ENCODE data around the gene RUVBL2. TPM values are rescaled to one million over a fixed set of nuclear protein-coding genes. Genes with fewer than 3 reads are reported as not detected.

The RUVBL2 gene
- 100 to 1,000 TPM; 175 to 176 TPM for total RNA-seq

GRCh38 chr19:48993175-48994034 is at the start of gene RUVBL2, which contains the start of gene GYS1:
Gene RUVBL2, plus strand, starts transcription at chr19:48993887. Its CDS starts 25 bp downstream, at chr19:48993912.
Gene GYS1, minus strand, starts transcription at chr19:48993309. Its CDS starts 197 bp downstream, at chr19:48993112.
- peak; percentile 95 for ATAC-seq
- POLR2A ChIA-PET = interaction anchor here (0.6 to 3.5 kb wide), 17 partner anchors 9 to 670 kb away, joined by 3 to 18 read pairs (median 4); partner anchors contain the start of genes FTL and LIN7B
- Mint-ChIP-seq H3K36me3 (ENCODE audit: low read depth) (peaks cover 29% of the 10 kb centered on the region), H3K27me3 (no peaks in the 10 kb centered on the region), H3K4me3 (peak within 1 kb of the TSS; percentile 95), H3K27ac (peak within 1 kb of the TSS; percentile 98), H3K4me1 (ENCODE audit: low read depth) (peaks cover 42% of the 10 kb centered on the region), H3K9me3 (no peaks in the 10 kb centered on the region)
- intact Hi-C loops (cut with micrococcal nuclease) = no loop called here
- CTCF ChIA-PET = interaction anchor here (0.7 to 5.7 kb wide), 40 partner anchors 8 to 348 kb away, joined by 3 to 101 read pairs (median 5); partner anchors contain the start of genes BAX, CGB7, DHDH and LIN7B
- TF ChIP-seq, protein P1, sequence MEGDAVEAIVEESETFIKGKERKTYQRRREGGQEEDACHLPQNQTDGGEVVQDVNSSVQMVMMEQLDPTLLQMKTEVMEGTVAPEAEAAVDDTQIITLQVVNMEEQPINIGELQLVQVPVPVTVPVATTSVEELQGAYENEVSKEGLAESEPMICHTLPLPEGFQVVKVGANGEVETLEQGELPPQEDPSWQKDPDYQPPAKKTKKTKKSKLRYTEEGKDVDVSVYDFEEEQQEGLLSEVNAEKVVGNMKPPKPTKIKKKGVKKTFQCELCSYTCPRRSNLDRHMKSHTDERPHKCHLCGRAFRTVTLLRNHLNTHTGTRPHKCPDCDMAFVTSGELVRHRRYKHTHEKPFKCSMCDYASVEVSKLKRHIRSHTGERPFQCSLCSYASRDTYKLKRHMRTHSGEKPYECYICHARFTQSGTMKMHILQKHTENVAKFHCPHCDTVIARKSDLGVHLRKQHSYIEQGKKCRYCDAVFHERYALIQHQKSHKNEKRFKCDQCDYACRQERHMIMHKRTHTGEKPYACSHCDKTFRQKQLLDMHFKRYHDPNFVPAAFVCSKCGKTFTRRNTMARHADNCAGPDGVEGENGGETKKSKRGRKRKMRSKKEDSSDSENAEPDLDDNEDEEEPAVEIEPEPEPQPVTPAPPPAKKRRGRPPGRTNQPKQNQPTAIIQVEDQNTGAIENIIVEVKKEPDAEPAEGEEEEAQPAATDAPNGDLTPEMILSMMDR (IDR thresholded peaks at IDR 0.05) = peak; percentile 97
- peak; percentile 100 for DNase-seq

GRCh38 chr19:48945415-48945814 is 48.3 kb upstream of the RUVBL2 start:
- H3K27ac Mint-ChIP-seq = no peak overlapping the region
- TF ChIP-seq, protein P1 (IDR thresholded peaks at IDR 0.05) = no peak
- H3K36me3 Mint-ChIP-seq (ENCODE audit: low read depth) = peaks cover 2% of the 10 kb centered on the region
- ATAC-seq (no peak), DNase-seq (no peak)
- H3K4me3 Mint-ChIP-seq = no peak overlapping the region
- H3K9me3 Mint-ChIP-seq = peaks cover 5% of the 10 kb centered on the region
- ChIA-PET POLR2A (interaction anchor here (0.6 to 1.0 kb wide), 3 partner anchors 9 to 1378 kb away, joined by 3 to 5 read pairs (median 4); no protein-coding TSS in a partner anchor), CTCF (no interaction called here)
- intact Hi-C loops (cut with micrococcal nuclease) = no loop called here
- no peaks in the 10 kb centered on the region for H3K27me3 Mint-ChIP-seq
- H3K4me1 Mint-ChIP-seq (ENCODE audit: low read depth) = no peaks in the 10 kb centered on the region

GRCh38 chr19:48945817-48946216 is 47.9 kb upstream of the RUVBL2 start:
- intact Hi-C loops (cut with micrococcal nuclease) = no loop called here
- TF ChIP-seq, protein P1 (IDR thresholded peaks at IDR 0.05) = no peak
- ATAC-seq (no peak), DNase-seq (no peak)
- POLR2A ChIA-PET = interaction anchor here (0.6 to 1.0 kb wide), 3 partner anchors 8 to 1378 kb away, joined by 3 to 5 read pairs (median 4); no protein-coding TSS in a partner anchor
- peaks cover 5% of the 10 kb centered on the region for H3K9me3 Mint-ChIP-seq
- H3K4me3 Mint-ChIP-seq = no peak overlapping the region
- no peaks in the 10 kb centered on the region for H3K36me3 Mint-ChIP-seq (ENCODE audit: low read depth)
- no peaks in the 10 kb centered on the region for H3K27me3 Mint-ChIP-seq
- no peak overlapping the region for H3K27ac Mint-ChIP-seq
- H3K4me1 Mint-ChIP-seq (ENCODE audit: low read depth) = no peaks in the 10 kb centered on the region
- CTCF ChIA-PET = no interaction called here

GRCh38 chr19:48946463-48947257 is 47.0 kb upstream of the RUVBL2 start:
- POLR2A ChIA-PET = interaction anchor here (0.6 to 1.5 kb wide), 2 partner anchors 12 to 14 kb away, joined by 3 read pairs; partner anchors contain the start of gene DHDH
- DNase-seq (no peak), ATAC-seq (no peak)
- Mint-ChIP-seq H3K27me3 (no peaks in the 10 kb centered on the region), H3K36me3 (ENCODE audit: low read depth) (no peaks in the 10 kb centered on the region), H3K9me3 (peaks cover 2% of the 10 kb centered on the region), H3K27ac (no peak overlapping the region), H3K4me3 (no peak overlapping the region), H3K4me1 (ENCODE audit: low read depth) (no peaks in the 10 kb centered on the region)
- TF ChIP-seq, protein P1 (IDR thresholded peaks at IDR 0.05) = no peak
- intact Hi-C loops (cut with micrococcal nuclease) = no loop called here
- CTCF ChIA-PET = no interaction called here

Measured in activated CD8-positive, alpha-beta T cell treated with anti-CD3 and anti-CD28 coated beads for 36 hours (primary cell).